Keratinocyte (primary cell): ENCODE data around the gene MAD1L1. TPM values are rescaled to one million over a fixed set of nuclear protein-coding genes. Genes with fewer than 3 reads are reported as not detected.

ENCODE experiments used
- DNase-seq: peaks from one replicate; pipeline ENCODE4 v3.0.0-alpha.2; 2011; ENCODE audit warnings: low read depth, missing footprints, low spot score
- FAIRE-seq: peaks from 2 replicates; lab custom pipeline; 2011; peaks lifted over from hg19 to GRCh38; lab: Jason Lieb, UNC
- H2AFZ ChIP-seq: 2 replicates; pipeline ENCODE4 v1.6.0; 2012; ENCODE audit warnings: low read length, control low read depth, inconsistent platforms; ENCODE audit not compliant: control insufficient read depth
- H3K27ac ChIP-seq: 2 replicates; pipeline ENCODE4 v1.5.1; 2011; ENCODE audit warnings: low read length; ENCODE audit not compliant: control insufficient read depth, insufficient read depth
- H3K27me3 ChIP-seq: 3 replicates; pipeline ENCODE4 v1.6.0; 2011; ENCODE audit warnings: low read length; ENCODE audit not compliant: control insufficient read depth, insufficient read depth; ENCODE audit errors: extremely low read depth
- H3K36me3 ChIP-seq, 2 experiments: 2 replicates in 1 of 2; 3 replicates in 1 of 2; pipeline ENCODE4 v1.5.1; 2011; ENCODE audit warnings: low read length in 2 of 2, mild to moderate bottlenecking in 1 of 2; ENCODE audit not compliant: control insufficient read depth in 2 of 2, insufficient read depth in 2 of 2; ENCODE audit errors: extremely low read depth in 1 of 2
- H3K4me1 ChIP-seq: 3 replicates; pipeline ENCODE4 v1.5.1; 2011; ENCODE audit warnings: low read length; ENCODE audit not compliant: control insufficient read depth, insufficient read depth; ENCODE audit errors: extremely low read depth
- H3K4me2 ChIP-seq: 3 replicates; pipeline ENCODE4 v1.6.0; 2011; ENCODE audit warnings: low read depth, low read length; ENCODE audit not compliant: control insufficient read depth, insufficient read depth; ENCODE audit errors: extremely low read depth
- H3K4me3 ChIP-seq, 3 experiments: fragments of 200-600 bp in 1 of 3; sonication (generic) in 1 of 3; 2 replicates in 2 of 3; 3 replicates in 1 of 3; pipeline ENCODE4 v1.5.1; 2011 to 2016; ENCODE audit warnings: low read length in 3 of 3, mild to moderate bottlenecking in 3 of 3, control low read depth in 2 of 3, inconsistent platforms in 1 of 3, low read depth in 1 of 3, mixed read lengths in 1 of 3, mixed run types in 1 of 3, moderate library complexity in 1 of 3; ENCODE audit not compliant: control insufficient read depth in 2 of 3, insufficient read depth in 2 of 3; ENCODE audit errors: extremely low read depth in 1 of 3
- H3K79me2 ChIP-seq: 2 replicates; pipeline ENCODE4 v1.6.0; 2012; ENCODE audit warnings: low read length; ENCODE audit not compliant: control insufficient read depth, insufficient read depth
- H3K9ac ChIP-seq: 3 replicates; pipeline ENCODE4 v1.6.0; 2011; ENCODE audit warnings: low read length; ENCODE audit not compliant: control insufficient read depth, insufficient read depth; ENCODE audit errors: extremely low read depth
- H3K9me1 ChIP-seq: 3 replicates; pipeline ENCODE4 v1.6.0; 2011; ENCODE audit warnings: low read length; ENCODE audit not compliant: control insufficient read depth, insufficient read depth; ENCODE audit errors: extremely low read depth
- H3K9me3 ChIP-seq: 2 replicates; pipeline ENCODE4 v1.5.1; 2012; ENCODE audit warnings: low read depth, low read length; ENCODE audit not compliant: control insufficient read depth
- H4K20me1 ChIP-seq: 3 replicates; pipeline ENCODE4 v1.6.0; 2011; ENCODE audit warnings: low read length; ENCODE audit not compliant: control insufficient read depth, insufficient read depth; ENCODE audit errors: extremely low read depth
- EZH2 ChIP-seq: IDR thresholded peaks from one replicate; pipeline ENCODE4 v1.6.1; 2012; ENCODE audit warnings: inconsistent platforms, mild to moderate bottlenecking, low read length, moderate library complexity
- dilution Hi-C: fragments of 300-500 bp; cut with MboI; formaldehyde crosslinking; loops from one replicate; pipeline ENCODE4 v1.7.0; 2020; ENCODE audit warnings: low sequenced_read_pairs; ENCODE audit not compliant: extremely low pct_ligation_motif_present
- polyA plus RNA-seq, 5 experiments: library from polyadenylated mRNA; depleted of rRNA in 3 of 5; stranded (reverse) in 3 of 5; stranded (forward) in 1 of 5; unstranded in 1 of 5; fragments of >200 nt; gene quantifications; 1 replicate in 1 of 5; 2 replicates in 3 of 5; 3 replicates in 1 of 5; pipeline versions ENCODE4 v1.2.1 to v1.2.3, GENCODE V29; 2011 to 2012; ENCODE audit warnings: missing spikeins in 2 of 5, low read depth in 1 of 5, low replicate concordance in 1 of 5
- TF ChIP-seq, protein P1 (sequence below), 3 experiments: IDR thresholded peaks in 1 of 3; conservative IDR thresholded peaks in 1 of 3; optimal IDR thresholded peaks in 1 of 3; 2 replicates in 2 of 3; 3 replicates in 1 of 3; pipeline versions ENCODE3 to v1.5.1; 2011; ENCODE audit warnings: low read length in 3 of 3, mild to moderate bottlenecking in 3 of 3, moderate library complexity in 2 of 3, control low read depth in 1 of 3, inconsistent platforms in 1 of 3; ENCODE audit not compliant: insufficient read depth in 2 of 3; ENCODE audit errors: extremely low read depth in 1 of 3

MAD1L1 gene
- polyA plus RNA-seq, 1 donor (not counting 4 experiments of a cell fraction or from before 2014, with no cell fraction given): 18.0 TPM

DNA sequence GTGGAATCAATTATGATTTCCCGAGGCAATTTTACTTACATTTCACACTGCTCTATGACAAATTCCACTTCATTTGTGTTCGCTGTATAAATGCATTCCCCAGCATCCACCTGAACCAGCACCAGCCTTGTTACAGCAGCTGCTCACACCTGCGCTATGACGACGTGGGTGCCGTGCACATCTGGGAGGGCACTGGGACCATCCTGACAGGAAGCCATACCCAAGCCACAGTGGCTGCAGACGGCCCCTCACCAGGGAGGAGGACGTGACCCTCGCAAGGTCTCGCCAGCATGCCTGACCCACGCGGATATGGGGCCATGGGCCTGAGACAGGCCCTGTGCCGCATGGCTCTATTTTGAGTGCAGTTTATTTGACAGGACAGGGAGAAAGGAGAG, 201.3 kb downstream of the MAD1L1 start:
- DNase-seq (no peak), FAIRE-seq (no peak)
- TF ChIP-seq, protein P1, sequence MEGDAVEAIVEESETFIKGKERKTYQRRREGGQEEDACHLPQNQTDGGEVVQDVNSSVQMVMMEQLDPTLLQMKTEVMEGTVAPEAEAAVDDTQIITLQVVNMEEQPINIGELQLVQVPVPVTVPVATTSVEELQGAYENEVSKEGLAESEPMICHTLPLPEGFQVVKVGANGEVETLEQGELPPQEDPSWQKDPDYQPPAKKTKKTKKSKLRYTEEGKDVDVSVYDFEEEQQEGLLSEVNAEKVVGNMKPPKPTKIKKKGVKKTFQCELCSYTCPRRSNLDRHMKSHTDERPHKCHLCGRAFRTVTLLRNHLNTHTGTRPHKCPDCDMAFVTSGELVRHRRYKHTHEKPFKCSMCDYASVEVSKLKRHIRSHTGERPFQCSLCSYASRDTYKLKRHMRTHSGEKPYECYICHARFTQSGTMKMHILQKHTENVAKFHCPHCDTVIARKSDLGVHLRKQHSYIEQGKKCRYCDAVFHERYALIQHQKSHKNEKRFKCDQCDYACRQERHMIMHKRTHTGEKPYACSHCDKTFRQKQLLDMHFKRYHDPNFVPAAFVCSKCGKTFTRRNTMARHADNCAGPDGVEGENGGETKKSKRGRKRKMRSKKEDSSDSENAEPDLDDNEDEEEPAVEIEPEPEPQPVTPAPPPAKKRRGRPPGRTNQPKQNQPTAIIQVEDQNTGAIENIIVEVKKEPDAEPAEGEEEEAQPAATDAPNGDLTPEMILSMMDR (optimal IDR thresholded peaks at IDR 0.05 in 1 of 3, IDR thresholded peaks at IDR 0.05 in 1 of 3, conservative IDR thresholded peaks at IDR 0.05 in 1 of 3; ENCODE audit: extremely low read depth in 1 of 3, insufficient read depth in 2 of 3, low read length in 3 of 3): no peak
- no peak for TF ChIP-seq EZH2
- Histone ChIP-seq H3K4me3 (no peak overlapping the region), H3K4me1 (peaks cover 7% of the 10 kb centered on the region), H3K27me3 (no peaks in the 10 kb centered on the region), H3K9me3 (peaks cover 5% of the 10 kb centered on the region), H2AFZ (no peak overlapping the region), H3K27ac (no peak overlapping the region), H3K9ac (no peak overlapping the region), H3K79me2 (no peaks in the 10 kb centered on the region), H3K36me3 (no peaks in the 10 kb centered on the region), H3K9me1 (no peaks in the 10 kb centered on the region), H4K20me1 (no peaks in the 10 kb centered on the region), H3K4me2 (no peak overlapping the region)
- dilution Hi-C loops: no loop called here

DNA sequence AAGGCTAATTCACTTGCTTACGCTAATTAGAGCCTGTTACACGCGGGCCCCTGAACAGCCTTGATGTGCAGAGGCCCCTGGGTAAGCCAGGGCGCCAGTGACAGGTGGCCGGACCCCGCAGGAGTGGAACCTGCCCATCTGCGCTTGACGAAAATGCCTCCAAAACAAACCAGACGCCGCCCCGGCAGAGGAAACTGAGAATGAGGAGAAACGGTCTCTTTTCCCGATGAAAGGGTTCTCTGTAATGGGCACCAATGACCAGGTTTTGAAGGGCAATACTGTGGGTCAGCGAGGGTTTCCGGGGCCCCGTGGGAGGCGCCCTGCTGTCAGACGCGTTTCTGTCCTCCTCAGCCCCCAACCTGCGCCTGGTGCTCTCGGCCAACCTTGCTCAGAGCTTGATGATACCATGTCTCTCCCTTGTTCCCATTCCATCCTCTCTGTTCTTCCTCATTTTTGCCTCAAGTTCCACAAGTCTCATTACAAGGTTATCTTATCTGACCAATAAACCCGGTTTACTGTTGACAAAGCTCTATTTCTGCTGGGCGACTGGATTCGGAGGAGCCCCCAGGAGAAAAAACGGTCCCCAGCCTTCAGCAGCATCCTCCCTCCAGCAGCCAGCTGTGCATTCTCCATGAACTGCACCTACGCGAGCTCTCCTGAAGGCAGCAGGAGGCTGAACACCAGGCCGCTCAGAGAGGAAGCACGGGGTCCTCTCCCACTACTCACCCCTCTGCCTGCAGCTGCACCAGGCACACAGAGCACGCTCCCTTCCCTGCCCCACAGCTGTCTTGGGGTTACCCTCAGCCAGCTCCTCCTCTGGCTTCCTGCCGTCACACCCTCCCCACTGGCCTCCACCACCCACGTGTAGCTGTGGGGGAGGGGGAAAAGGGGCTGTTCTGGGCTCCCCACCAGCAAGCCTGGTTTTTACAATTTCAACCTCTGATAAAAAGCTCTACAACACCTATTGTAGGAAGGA, 202.0 kb downstream of the MAD1L1 start:
- Histone ChIP-seq H4K20me1 (no peaks in the 10 kb centered on the region), H3K27me3 (no peaks in the 10 kb centered on the region), H3K36me3 (no peaks in the 10 kb centered on the region), H3K4me3 (no peak overlapping the region), H3K79me2 (no peaks in the 10 kb centered on the region), H3K9me3 (peaks cover 5% of the 10 kb centered on the region), H3K4me2 (no peak overlapping the region), H2AFZ (no peak overlapping the region), H3K9me1 (no peaks in the 10 kb centered on the region), H3K9ac (no peak overlapping the region), H3K27ac (no peak overlapping the region), H3K4me1 (peaks cover 7% of the 10 kb centered on the region)
- FAIRE-seq (no peak), DNase-seq (no peak)
- dilution Hi-C loops: no loop called here
- no peak for TF ChIP-seq EZH2
- TF ChIP-seq, protein P1 (optimal IDR thresholded peaks at IDR 0.05 in 1 of 3, IDR thresholded peaks at IDR 0.05 in 1 of 3, conservative IDR thresholded peaks at IDR 0.05 in 1 of 3; ENCODE audit: extremely low read depth in 1 of 3, insufficient read depth in 2 of 3, low read length in 3 of 3): no peak
